ENCODE results near the gene KRTDAP. TPM values are rescaled to one million over a fixed set of nuclear protein-coding genes. Genes with fewer than 3 reads are reported as not detected.

KRTDAP gene
- total RNA-seq, 1 donor from 2014 or later: not detected

GRCh38 chr19:35447606-35448469 lies 42.4 kb downstream of the KRTDAP start, which contains the start of gene FFAR2:
Gene FFAR2, plus strand, starts transcription at chr19:35448257. Its CDS starts 1,458 bp downstream, at chr19:35449715.
- peaks cover 2% of the 10 kb centered on the region for H3K9me3 Mint-ChIP-seq (ENCODE audit: unreplicated experiment)
- Histone ChIP-seq H3K4me3 (ENCODE audit: insufficient read depth, low read depth, low read length) (no peak within 1 kb of the TSS), H3K36me3 (ENCODE audit: insufficient read depth, low read length) (no peaks in the 10 kb centered on the region), H4K20me1 (ENCODE audit: insufficient read depth, low read length) (no peaks in the 10 kb centered on the region), H3K27me3 (ENCODE audit: insufficient read depth, low read length) (no peaks in the 10 kb centered on the region), H3K9me3 (ENCODE audit: insufficient read depth, low read depth, low read length) (no peaks in the 10 kb centered on the region), H3K79me2 (ENCODE audit: insufficient read depth, low read length) (no peaks in the 10 kb centered on the region), H3K27ac (ENCODE audit: low read depth, low read length) (no peak within 1 kb of the TSS), H3K4me1 (ENCODE audit: insufficient read depth, low read length) (no peaks in the 10 kb centered on the region), H2AFZ (ENCODE audit: low read depth, low read length) (no peak within 1 kb of the TSS), H3K9ac (ENCODE audit: low read length) (no peak within 1 kb of the TSS), H3K4me2 (ENCODE audit: low read length) (no peak within 1 kb of the TSS)
- FAIRE-seq (no peak), DNase-seq (ENCODE audit: low read depth) (no peak)
- no peak within 1 kb of the TSS for H3K4me3 Mint-ChIP-seq (ENCODE audit: unreplicated experiment)
- H3K36me3 Mint-ChIP-seq (ENCODE audit: low read depth, unreplicated experiment): no peaks in the 10 kb centered on the region
- H3K4me1 Mint-ChIP-seq (ENCODE audit: low read depth, unreplicated experiment): no peaks in the 10 kb centered on the region
- TF ChIP-seq CTCF (IDR thresholded peaks at IDR 0.05; ENCODE audit: insufficient read depth, low read depth, low read length) (no peak), EZH2 (IDR thresholded peaks at IDR 0.05; ENCODE audit: insufficient read depth, low read length) (no peak)
- peaks cover 66% of the 10 kb centered on the region for H3K27me3 Mint-ChIP-seq (ENCODE audit: low read depth, unreplicated experiment)
- no peak within 1 kb of the TSS for H3K27ac Mint-ChIP-seq (ENCODE audit: unreplicated experiment)

- no peak overlapping the region for H3K27ac Mint-ChIP-seq (ENCODE audit: unreplicated experiment)
- no peak for TF ChIP-seq EZH2 (IDR thresholded peaks at IDR 0.05; ENCODE audit: insufficient read depth, low read length)
- no peak for TF ChIP-seq CTCF (IDR thresholded peaks at IDR 0.05; ENCODE audit: insufficient read depth, low read depth, low read length)
- H3K27me3 Mint-ChIP-seq (ENCODE audit: low read depth, unreplicated experiment): peaks cover 53% of the 10 kb centered on the region
These were observed 44.3 kb downstream of the KRTDAP start for GRCh38 chr19:35445826-35446593.

More at GRCh38 chr19:35445826-35446593, 44.3 kb downstream of the KRTDAP start:
- H3K27ac ChIP-seq (ENCODE audit: low read depth, low read length): no peak overlapping the region
- Mint-ChIP-seq H3K9me3 (ENCODE audit: unreplicated experiment) (peaks cover 2% of the 10 kb centered on the region), H3K36me3 (ENCODE audit: low read depth, unreplicated experiment) (no peaks in the 10 kb centered on the region), H3K4me3 (ENCODE audit: unreplicated experiment) (no peak overlapping the region), H3K4me1 (ENCODE audit: low read depth, unreplicated experiment) (no peaks in the 10 kb centered on the region)
- H2AFZ ChIP-seq (ENCODE audit: low read depth, low read length): no peak overlapping the region
- no peaks in the 10 kb centered on the region for H3K36me3 ChIP-seq (ENCODE audit: insufficient read depth, low read length)
- H3K27me3 ChIP-seq (ENCODE audit: insufficient read depth, low read length): no peaks in the 10 kb centered on the region
- H3K9me3 ChIP-seq (ENCODE audit: insufficient read depth, low read depth, low read length): no peaks in the 10 kb centered on the region
- H3K4me2 ChIP-seq (ENCODE audit: low read length): no peak overlapping the region
- no peak overlapping the region for H3K4me3 ChIP-seq (ENCODE audit: insufficient read depth, low read depth, low read length)
- no peaks in the 10 kb centered on the region for H3K4me1 ChIP-seq (ENCODE audit: insufficient read depth, low read length)
- H4K20me1 ChIP-seq (ENCODE audit: insufficient read depth, low read length): no peaks in the 10 kb centered on the region
- DNase-seq (ENCODE audit: low read depth) (no peak), FAIRE-seq (no peak)
- no peaks in the 10 kb centered on the region for H3K79me2 ChIP-seq (ENCODE audit: insufficient read depth, low read length)
- H3K9ac ChIP-seq (ENCODE audit: low read length): no peak overlapping the region

Data from astrocyte (in vitro differentiated cells and primary cell).